Peyer's patch (tissue), 4 donors: ENCODE results near the gene LMAN1.

Experiments
- CTCF ChIP-seq, 6 experiments: fragments of 450-650 bp in 4 of 6; fragments of 200-600 bp in 2 of 6; sonication (generic) in 1 of 6; IDR thresholded peaks; one replicate each; pipeline ENCODE4 v1.5.1; 2017 to 2019; ENCODE audit warnings: antibody characterized with exemption in 6 of 6, mild to moderate bottlenecking in 3 of 6, moderate library complexity in 1 of 6
- POLR2A ChIP-seq, 2 donors: fragments of 450-650 bp; IDR thresholded peaks; one replicate each; pipeline ENCODE4 v1.5.1; 2017; ENCODE audit warnings: antibody characterized with exemption in 2 of 2, mild to moderate bottlenecking in 2 of 2, moderate library complexity in 2 of 2

DNA sequence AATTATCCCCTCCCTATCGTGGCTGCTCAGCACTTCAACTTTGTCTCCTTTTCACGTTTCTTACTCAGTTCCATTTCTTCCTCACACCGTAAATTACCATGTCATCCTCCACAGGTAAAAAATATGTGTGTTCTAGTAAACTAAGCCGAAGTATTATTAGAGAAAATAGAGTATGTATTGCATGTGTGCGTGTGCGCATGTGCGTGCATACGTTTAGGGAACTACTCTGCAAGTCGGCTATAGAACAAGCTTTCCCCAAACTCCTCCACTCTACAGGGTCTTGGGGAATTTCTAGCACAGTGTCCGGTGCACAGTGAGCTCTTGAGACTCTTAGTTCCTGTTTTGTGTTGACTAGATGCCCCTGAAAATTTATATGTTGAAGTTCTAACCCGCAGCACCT lies 76.7 kb downstream of the LMAN1 start:
- TF ChIP-seq CTCF (IDR thresholded peaks at IDR 0.05) = no peak
- TF ChIP-seq POLR2A (IDR thresholded peaks at IDR 0.05) = no peak
